ENCODE measurements around the gene DHRS2.
"Not testable (repeated sequence)": the region's sequence is repeated elsewhere in the genome, so short reads cannot be mapped to it uniquely, and the experiment has no call there.

DHRS2 gene

DNA sequence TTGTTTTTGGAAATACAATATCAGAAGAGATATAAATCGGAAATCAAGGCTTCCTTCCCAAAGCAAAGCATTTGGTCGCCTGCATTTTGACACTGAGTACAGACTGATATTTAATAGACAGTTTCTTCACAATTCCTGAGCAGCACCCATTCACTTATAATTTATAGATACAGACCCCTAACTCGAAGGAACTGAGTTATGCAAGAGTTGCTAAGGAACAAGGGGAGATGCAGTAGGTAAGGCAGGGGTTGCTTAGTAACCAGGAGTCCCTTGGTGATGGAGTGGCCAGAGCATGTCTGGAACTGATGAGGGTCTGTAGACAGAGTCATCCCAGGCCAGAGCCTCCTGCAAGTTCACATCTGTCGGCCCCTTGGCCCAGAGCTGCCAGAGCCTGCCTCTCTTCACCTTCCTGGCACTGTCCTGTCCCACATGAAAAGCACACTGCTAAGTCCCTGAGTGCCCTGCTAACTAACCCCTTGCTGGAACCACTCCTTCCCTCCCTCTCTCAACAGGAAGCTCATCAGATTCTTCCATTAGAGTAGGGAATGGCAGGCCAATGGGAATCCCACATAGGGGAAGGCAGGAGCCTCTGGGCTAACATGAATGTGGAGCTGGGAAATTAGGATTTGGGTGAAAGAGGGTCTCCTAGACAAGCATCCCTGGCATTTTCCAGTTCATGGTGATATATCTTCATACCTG, 3.6 kb upstream of the DHRS2 start:
- no peak for DNase-seq (ENCODE audit: low read depth in 2 of 2)

DNA sequence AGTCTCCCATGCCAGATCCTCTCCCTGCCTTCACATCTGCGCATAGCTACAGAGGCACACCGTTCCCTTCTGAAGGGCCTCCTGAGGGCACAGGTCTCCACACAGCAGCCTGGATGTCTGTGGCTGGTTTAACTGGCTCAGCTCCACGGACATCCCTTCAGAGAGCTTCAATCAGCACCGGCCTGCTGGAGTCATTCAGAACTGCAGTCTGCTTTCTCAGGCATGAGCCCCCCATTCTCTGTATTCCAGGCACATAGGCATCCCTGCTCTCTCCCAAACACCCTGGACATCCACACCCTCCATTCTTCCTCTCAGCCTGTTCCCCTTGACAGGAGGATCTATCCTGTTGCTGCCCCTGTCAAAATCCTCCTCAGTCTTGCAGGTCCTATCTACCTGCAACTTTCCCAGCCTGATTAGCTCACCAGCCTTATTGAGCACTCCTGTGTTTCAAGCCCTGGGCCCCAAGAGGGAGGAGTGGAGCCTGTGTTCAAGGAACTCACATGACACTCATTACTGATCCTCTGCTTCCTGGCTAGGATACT, 2.9 kb upstream of the DHRS2 start:
- no peak for DNase-seq (ENCODE audit: low read depth in 2 of 2)

DNA sequence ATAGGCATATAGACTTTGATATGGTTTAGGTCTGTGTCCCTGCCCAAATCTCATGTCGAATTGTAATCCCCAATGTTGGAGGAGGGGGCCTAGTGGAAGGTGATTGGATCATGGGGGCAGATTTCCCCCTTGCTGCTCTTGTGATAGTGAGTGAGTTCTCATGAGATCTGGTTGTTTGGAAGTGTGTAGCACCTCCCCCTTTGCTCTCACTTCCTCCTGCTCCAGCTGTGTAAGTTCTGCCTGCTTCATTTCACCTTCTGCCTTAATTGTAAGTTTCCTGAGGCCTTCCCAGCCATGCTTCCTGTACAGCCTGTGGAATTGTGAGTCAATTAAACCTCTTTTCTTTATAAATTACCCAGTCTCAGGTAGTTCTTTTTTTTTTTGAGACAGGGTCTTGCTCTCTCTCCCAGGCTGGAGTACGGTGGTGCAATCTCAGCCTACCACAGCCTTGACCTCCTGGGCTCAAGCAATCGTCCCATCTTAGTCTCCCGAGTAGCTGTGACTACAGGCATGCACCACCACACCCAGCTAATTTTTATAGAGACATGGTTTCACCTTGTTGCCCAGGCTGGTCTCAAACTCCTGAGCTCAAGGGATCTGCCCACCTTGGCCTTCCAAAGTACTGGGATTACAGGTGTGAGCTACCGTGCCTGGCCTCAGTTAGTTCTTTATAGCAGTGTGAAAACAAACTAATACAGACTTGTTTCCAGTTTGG, 1.3 kb upstream of the DHRS2 start:
- not testable (repeated sequence) for DNase-seq (ENCODE audit: low read depth in 2 of 2)

DNA sequence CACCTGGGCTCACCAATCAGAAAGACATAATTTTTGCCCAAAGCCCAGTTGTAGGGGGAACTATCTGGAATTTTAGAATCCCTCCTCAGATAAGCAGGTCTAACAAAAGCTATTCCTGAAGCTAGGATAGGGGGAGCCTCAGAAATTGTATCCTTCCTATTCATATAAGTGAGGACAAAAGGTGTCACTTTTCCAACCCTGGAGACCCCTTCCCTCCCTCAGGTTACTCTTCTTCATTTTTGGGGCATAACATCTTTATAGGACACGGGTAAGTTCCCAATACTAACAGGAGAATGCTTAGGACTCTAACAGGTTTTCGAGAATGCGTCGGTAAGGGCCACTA, 1.1 kb downstream of the DHRS2 start:
- DNase-seq (ENCODE audit: low read depth in 2 of 2) = not testable (repeated sequence)

DNA sequence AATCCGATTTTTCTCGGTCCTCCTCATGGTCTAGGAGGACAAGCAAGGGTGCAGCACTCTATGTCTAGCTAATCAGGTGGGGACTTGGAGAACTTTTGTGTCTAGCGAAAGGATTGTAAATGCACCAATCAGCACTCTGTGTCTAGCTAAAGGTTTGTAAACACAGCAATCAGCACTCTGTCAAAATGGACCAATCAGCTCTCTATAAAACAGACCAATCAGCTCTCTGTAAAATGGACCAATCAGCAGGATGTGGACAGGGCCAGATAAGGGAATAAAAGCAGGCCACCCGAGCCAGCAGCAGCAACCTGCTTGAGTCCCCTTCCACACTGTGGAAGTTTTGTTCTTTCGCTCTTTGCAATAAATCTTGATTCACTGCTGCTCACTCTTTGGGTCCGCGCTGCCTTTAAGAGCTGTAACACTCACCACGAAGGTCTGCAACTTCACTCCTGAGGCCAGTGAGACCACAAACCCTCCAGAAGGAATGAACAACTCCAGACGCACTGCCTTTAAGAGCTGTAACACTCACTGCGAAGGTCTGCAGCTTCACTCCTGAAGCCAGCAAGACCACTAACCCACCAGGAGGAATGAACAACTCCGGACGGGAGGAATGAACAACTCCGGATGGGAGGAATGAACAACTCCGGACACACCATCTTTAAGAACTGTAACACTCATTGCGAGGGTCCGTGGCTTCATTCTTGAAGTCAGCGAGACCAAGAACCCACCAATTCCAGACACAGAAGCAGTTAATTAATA, 1.7 kb downstream of the DHRS2 start:
- not testable (repeated sequence) for DNase-seq (ENCODE audit: low read depth in 2 of 2)

DNA sequence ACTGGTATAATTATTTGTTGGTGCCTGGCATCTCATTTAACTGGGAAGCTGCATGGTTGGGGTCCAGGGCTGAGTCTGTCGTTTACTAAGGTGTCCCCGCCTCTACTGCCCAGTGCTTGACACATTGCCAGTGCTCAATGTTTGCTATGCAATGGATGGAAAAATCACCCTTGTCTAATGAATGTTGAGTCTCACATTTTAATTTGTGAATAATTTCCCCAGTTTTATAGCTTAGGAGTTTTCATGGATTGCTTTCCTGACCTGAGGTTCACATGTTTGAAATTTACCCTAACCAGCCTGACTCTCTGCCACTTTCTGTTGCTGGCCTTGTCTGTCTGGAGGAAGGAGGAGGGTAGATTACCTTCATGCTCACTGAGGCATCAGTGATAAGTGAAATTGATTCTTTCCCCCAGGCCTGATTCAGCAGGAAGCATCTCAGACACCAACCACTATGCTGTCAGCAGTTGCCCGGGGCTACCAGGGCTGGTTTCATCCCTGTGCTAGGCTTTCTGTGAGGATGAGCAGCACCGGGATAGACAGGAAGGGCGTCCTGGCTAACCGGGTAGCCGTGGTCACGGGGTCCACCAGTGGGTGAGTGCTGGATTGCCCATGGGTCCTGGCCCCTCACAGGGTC, 2.4 kb downstream of the DHRS2 start:
- DNase-seq (ENCODE audit: low read depth in 2 of 2) = no peak

DNA sequence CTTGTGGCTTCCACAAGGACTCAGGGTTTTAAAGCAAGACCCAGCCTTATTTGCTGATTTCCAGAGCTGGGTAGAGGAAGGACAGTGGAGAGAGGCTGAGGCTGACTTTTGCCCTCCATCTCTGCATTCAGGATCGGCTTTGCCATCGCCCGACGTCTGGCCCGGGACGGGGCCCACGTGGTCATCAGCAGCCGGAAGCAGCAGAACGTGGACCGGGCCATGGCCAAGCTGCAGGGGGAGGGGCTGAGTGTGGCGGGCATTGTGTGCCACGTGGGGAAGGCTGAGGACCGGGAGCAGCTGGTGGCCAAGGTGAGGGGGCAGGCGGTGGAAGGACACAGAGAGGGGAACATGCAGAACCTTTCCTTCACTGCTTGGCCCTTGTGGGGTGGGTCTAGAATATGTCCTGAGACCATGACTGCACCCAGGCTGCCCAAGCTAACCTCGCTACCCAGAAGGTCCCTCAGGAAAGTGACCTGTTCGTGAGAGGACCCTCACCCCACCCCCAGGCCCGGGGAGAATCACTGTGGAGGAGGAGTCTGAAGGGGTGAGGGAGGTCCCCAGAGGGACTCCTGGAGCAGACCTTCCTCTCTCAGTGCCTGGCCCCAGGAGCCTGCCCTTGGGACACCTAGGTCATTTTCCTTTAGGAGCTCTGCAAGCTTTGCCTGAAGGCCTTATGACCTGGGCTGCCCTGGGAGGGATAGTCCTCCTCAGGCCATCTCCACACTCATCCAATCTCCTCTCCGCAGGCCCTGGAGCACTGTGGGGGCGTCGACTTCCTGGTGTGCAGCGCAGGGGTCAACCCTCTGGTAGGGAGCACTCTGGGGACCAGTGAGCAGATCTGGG, 3.1 kb downstream of the DHRS2 start:
- no peak for DNase-seq (ENCODE audit: low read depth in 2 of 2)

DNA sequence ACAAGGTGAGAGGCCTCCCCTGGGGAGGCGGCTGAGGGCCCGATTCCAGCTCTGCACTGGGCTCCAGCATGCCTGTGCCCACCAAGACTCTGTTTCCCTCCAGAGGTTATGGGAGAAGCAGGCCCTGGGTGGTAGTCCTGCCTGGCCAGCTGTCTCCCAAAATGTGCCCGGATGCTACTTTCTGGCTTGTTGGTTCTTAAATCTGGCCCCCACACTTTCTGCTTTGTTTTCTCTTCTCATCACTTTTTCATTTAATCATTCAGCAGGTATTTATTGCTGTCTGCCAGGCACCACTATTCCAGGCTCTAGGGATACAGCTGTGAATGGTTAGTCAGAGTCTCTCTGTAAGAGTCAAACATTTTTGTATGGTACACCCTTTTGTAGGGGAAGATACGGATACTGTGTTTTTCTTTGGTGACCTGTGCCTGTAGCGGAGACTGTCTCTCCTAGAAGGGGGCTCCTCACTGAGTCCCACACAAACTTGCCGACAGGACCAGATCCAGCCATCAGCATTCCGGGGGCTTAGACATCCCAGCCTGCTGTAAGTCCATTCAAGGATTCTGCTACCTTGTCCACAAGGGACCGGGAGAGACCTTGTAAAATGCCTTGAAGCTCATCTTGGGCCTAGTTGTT, 3.8 kb downstream of the DHRS2 start:
- no peak for DNase-seq (ENCODE audit: low read depth in 2 of 2)

DNA sequence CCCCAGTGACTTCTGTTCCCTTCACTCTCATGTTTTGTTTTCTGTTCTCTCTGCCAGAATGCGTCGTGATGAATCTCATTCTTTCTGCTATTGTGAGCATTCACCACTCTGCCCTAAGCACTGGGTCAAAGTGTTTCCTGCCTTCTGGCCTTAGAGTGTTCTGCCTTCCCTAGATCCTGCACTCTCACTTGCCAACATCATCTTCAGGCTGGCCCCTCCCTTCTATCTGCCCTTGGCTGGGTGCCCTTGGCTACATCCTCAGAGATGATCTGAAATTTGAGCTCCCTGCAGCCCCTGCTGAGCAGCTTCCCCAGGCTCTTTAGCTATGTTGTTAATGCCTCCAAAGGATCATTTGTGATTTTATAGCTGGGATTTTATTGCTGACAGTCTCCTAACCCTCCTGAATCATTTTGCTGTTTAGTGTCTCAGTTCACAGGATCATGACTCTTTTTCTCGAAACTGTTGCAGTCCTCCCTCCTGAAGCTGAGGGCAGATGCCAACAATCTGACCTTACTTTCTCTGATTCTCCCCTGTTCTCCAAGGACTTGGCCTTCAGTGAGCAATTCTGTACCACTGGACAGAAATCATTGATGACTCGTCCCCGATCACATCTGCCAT, 4.5 kb downstream of the DHRS2 start:
- no peak for DNase-seq (ENCODE audit: low read depth in 2 of 2)

DNA sequence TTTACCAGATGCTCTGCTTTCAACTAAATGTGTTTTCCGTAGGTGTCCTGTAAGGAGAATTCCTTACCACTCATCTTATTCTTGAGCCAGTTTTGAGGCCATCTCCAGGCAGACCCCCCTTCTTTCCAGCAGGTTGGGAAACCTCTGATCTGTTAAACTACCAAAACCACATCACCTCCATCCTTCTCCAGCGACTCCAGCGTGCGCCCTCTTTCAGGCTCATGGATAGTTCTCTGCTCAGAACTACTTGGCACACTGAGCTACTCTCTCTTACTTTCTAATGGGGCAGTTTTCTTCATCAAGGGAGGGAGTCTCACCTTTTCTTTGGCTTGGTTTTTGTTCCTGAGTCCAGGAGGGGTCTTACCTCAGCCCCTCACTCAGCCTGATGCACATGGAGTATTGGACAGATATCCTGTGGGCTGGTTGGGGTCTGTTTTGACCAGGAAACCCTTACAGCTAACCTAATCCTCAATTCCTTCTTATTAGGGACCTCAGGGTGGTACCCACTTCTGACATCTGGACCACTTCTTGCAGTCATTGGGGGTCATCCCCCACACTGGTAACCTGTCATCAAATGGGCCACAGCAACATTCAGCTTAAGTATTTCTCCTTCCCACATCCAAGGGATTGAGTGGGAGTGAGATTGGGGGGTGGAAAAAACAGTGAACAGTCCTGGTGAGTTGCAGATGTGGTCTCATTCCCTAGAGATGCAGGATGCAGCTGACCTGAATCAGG, 5.2 kb downstream of the DHRS2 start:
- no peak for DNase-seq (ENCODE audit: low read depth in 2 of 2)

DNA sequence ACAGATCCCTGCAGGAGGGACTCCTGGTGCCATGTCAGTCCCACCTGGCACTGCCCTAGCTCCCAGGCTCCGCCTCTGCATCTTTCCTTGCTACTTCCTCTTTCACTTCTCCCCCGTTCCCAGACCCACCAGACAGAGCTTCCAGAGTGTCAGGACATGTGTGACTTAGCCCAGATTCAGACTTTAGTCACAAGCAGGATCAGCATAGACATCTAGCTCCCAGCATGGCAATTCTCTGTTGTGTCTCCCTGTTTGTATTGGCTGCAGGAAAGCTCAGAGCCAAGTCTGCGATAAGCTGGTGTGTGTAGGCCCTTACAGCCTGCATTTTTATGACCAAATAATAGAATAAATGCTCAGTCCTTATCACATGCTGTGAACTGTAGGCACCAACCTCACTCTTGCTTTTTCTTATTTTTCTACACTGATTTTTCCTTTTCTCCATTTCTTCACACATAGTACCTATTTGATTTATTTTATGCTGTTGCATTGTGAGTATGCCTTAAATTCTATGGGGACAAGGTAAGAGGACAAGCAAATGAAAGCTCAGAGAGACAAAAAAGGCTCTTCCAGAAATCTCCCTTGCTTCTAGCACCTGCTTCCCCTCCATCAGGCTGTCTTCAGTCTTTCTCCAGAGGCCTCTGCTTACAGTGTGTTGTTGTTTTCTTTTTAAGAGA, 5.9 kb downstream of the DHRS2 start:
- no peak for DNase-seq (ENCODE audit: low read depth in 2 of 2)

DNA sequence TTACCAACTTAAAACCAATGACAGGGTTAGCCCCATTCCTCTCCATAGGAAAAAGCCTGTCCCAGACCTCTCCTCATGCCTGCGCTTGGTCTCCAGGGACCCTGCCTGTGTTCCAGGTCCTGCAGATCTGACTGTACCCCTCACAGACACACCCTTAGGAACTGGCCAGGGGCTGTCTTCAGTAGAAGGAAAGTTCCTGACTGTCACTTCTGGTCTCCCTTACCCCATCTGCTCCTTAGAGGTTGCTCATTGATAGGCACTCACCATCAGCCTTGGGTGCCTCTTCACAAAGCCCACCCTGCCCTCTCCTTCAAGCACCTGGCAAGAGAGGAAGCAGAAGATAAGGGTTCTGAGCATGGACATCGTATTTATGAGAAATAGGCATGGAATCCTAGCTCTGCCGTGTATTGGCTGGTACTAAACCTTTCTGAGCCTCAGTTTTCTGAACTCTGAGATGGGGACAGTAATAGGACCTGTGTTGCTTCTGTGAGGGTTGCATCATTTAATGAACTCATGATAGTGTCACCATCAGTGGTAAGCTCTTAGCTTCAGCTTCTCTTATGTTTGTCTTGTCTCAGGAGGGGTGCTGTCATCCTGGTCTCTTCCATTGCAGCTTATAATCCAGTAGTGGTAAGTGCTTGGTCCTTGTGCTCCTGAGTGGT, 7.5 kb downstream of the DHRS2 start:
- no peak for DNase-seq (ENCODE audit: low read depth in 2 of 2)

DNA sequence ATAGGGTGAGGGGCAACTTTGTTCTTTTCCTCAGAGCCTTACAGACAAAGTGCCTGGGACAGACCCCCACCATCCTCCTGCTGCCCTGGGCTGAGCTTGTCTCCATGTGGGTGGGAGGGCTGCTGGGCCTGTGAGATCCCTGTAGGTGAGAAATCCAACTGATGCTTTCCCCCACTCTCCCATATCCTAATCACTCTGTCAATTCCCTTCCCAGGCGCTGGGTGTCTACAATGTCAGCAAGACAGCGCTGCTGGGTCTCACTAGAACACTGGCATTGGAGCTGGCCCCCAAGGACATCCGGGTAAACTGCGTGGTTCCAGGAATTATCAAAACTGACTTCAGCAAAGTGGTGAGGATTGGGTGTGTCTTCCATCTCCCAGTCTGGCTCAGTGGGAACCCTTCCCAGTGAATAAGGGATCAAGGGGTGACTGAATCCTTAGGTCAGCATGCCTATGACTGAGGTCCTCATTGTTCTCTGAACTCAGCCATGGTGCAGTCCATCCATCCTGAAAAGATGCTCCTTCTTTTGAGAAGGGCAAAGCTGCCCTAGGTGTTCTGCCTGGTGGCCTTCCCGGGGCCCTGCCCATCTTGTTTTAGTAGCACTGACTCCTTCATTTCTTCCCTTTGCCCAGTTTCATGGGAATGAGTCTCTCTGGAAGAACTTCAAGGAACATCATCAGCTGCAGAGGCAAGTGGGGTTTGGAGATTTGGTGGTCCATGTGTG, 8.2 kb downstream of the DHRS2 start:
- no peak for DNase-seq (ENCODE audit: low read depth in 2 of 2)

DNA sequence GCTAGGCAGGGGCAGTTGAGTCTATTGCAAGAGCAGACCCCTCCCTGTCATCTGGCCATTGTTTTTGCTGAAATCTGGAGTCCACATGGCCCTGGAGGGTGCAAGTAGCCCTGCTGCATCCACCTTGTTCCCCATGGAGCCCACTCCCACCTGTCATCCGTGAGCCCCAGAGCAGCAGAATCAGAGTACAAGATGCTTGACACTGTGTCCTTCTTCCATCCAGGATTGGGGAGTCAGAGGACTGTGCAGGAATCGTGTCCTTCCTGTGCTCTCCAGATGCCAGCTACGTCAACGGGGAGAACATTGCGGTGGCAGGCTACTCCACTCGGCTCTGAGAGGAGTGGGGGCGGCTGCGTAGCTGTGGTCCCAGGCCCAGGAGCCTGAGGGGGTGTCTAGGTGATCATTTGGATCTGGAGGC, 8.8 kb downstream of the DHRS2 start:
- DNase-seq (ENCODE audit: low read depth in 2 of 2) = no peak

DNA sequence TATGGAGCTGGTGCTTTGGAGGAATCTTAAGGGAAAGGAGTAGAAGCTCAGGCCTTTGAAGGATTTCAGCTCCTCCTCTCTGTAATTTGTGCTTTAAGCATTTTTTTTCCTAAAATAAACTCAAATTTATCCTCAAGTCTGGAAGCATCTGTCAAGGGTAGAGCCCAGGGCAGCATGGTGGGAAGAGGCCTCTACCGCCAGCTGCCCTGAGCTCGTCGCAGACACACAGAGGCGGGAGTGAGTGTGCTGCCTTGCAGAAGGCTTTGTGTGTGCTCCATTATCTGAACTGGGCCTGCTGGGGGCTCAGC, 9.3 kb downstream of the DHRS2 start:
- no peak for DNase-seq (ENCODE audit: low read depth in 2 of 2)

DNA sequence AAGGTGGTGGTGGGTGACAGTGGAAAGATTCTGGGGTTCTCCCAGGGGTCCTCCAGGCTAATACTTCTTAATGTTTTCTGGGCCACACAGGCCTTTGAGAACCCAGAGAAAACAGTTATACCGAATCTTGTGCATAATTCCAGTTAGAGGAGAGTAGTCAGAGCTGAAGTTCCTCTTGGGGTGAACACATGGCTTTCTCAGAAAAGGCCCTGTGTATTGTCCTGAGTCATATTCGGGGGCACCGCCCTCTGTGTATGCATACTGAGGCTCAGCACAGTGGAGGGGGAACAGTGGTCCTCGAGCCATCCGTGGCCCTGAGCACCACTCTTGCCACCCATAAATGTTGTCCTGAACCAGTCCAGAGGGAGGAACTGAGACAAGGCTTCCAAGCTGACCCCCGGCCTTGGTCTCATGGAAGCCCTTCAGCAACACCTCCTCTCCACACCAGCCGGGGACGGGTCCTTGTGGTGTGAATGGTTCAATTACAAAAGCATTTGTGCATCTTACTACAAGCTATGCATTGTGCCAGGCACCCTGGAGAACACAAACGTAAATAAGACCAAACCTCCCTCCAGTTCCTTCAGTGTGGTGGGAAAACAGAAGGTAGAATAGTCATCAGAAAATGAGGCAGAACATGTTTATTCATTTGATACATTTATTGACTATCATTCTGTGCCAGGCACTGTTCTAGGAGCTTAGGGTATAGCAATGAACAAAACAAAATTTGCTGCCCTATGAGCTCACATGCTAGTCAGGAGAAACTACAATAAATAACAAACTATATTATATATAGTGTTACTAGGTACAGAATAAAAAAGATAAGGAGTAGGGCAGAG, 9.9 kb downstream of the DHRS2 start:
- DNase-seq (ENCODE audit: low read depth in 2 of 2) = no peak
